Measurements from ENCODE around the gene ACAD8. TPM values are rescaled to one million over a fixed set of nuclear protein-coding genes. Genes with fewer than 3 reads are reported as not detected.

Gene ACAD8
- total RNA-seq, 4 donors from 2014 or later: 18.3 to 25.0 (median 21.1) TPM

DNA sequence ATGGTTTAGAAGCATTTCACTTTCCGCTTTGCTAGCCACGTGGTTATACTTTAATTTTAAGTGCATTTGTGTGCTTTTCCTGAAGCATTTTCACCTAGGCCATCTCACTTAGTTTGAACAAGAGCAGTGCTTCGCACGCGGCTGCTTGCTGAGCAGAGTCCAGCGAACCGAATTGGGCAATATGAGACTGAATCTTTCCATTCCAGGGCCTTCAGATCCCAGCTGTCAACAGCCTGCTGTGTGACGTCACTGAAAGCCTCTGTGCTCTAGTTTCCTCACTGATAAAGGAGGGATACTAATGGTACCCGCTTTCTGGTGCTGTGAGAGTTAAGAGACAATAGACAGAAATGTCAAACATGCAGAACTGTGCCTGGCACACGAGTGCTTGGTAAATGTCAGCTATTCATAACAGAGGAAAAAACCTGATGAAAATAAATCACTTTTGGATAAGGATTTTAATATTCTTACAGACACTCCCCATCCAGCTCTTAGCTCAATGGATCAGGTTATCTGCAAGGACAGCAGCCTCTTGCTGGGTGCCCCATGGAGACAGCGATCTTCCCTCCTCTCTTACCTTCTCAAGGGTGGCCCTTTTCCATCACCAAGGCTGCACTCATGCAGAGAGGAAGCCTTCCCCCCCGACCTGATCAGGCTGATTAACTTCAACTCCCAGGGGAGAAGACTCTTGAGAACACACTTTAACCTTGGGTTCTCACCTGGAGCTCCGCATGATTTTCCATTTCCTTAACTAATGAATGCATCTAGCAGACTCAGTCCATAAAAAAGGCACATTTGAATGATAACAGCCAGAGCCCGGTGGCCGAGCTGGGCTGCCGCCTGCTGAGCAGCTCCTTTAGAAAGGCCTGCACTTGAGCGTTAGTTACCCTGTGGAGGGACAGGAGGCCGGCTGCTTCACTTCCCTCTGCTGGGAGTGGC is 19.3 kb downstream of the ACAD8 start:
- Histone ChIP-seq H3K4me1 (peaks cover 16 to 23% (median 23%) of the 10 kb centered on the region in 4 donors), H3K4me3 (no peak overlapping the region), H3K36me3 (no peaks in the 10 kb centered on the region), H3K9me3 (no peaks in the 10 kb centered on the region), H3K27me3 (peaks cover 15 to 84% (median 43%) of the 10 kb centered on the region in 4 donors), H3K27ac (replicated peaks in 1 of 4) (no peak overlapping the region)
- DNase-seq (ENCODE audit: extremely low spot score): no peak
- 41% methylated on average over 18 of the region's 18 CpGs for WGBS
- TF ChIP-seq, protein P1, sequence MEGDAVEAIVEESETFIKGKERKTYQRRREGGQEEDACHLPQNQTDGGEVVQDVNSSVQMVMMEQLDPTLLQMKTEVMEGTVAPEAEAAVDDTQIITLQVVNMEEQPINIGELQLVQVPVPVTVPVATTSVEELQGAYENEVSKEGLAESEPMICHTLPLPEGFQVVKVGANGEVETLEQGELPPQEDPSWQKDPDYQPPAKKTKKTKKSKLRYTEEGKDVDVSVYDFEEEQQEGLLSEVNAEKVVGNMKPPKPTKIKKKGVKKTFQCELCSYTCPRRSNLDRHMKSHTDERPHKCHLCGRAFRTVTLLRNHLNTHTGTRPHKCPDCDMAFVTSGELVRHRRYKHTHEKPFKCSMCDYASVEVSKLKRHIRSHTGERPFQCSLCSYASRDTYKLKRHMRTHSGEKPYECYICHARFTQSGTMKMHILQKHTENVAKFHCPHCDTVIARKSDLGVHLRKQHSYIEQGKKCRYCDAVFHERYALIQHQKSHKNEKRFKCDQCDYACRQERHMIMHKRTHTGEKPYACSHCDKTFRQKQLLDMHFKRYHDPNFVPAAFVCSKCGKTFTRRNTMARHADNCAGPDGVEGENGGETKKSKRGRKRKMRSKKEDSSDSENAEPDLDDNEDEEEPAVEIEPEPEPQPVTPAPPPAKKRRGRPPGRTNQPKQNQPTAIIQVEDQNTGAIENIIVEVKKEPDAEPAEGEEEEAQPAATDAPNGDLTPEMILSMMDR (IDR thresholded peaks at IDR 0.05): no peak
- TF ChIP-seq POLR2AphosphoS5 (IDR thresholded peaks at IDR 0.05) (no peak), POLR2A (IDR thresholded peaks at IDR 0.05; ENCODE audit: low read depth) (no peak), EP300 (IDR thresholded peaks at IDR 0.05) (no peak)
- intact Hi-C loops (cut with DNase I): no loop called here

DNA sequence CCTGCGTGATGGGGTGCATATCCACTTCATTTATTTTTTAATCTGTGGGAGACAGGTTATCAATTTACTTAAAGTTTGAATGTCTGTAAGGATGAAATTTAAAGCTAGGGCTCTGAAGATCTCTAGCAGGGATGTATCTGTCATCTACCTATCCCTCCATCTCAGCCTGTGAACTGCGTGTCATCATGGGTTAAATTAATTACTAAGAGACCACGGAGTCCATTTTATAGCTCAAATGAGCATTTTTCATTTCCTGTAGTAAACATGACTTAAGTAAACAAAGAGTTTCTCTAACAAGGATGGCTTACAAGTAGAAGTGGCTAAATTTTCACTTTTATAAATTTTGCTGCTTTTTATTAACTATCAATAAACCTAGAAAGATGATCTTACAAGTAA is 19.9 kb downstream of the ACAD8 start:
- no peak for DNase-seq (ENCODE audit: extremely low spot score)
- Histone ChIP-seq H3K27me3 (peaks cover 15 to 90% (median 48%) of the 10 kb centered on the region in 4 donors), H3K4me1 (peaks cover 16 to 24% (median 23%) of the 10 kb centered on the region in 4 donors), H3K9me3 (peaks cover 0 to 2% (median 0%) of the 10 kb centered on the region in 4 donors), H3K4me3 (no peak overlapping the region), H3K36me3 (no peaks in the 10 kb centered on the region), H3K27ac (replicated peaks in 1 of 4) (no peak overlapping the region)
- intact Hi-C loops (cut with DNase I): no loop called here
- TF ChIP-seq POLR2A (IDR thresholded peaks at IDR 0.05; ENCODE audit: low read depth) (no peak), EP300 (IDR thresholded peaks at IDR 0.05) (no peak), POLR2AphosphoS5 (IDR thresholded peaks at IDR 0.05) (no peak)
- TF ChIP-seq, protein P1 (IDR thresholded peaks at IDR 0.05): no peak
- 53% methylated on average over 3 of the region's 3 CpGs for WGBS

DNA sequence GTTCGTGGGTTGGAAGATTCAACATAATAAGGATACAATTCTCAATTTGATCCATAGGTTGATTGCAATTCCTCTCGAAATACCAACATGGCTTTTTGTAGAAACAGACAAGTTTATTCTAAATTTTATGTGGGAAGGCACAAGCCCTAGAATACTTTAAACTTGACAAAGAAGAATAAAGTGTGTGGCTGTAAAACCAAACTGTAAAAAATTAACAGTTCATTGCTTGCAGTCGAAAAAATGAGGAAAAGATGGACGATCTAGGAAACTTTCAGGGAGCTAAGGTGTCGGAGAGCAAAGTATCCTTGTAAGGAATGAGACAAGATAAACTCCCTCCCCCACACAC is 21.8 kb downstream of the ACAD8 start:
- Histone ChIP-seq H3K9me3 (peaks cover 0 to 7% (median 0%) of the 10 kb centered on the region in 4 donors), H3K27me3 (peaks cover 15 to 99% (median 49%) of the 10 kb centered on the region in 4 donors), H3K27ac (replicated peaks in 1 of 4) (no peak overlapping the region), H3K36me3 (no peaks in the 10 kb centered on the region), H3K4me3 (peak overlapping the region in 1 of 4 donors; percentile 46), H3K4me1 (peaks cover 16 to 24% (median 23%) of the 10 kb centered on the region in 4 donors)
- no peak for TF ChIP-seq EP300 (IDR thresholded peaks at IDR 0.05)
- no peak for TF ChIP-seq POLR2AphosphoS5 (IDR thresholded peaks at IDR 0.05)
- no peak for TF ChIP-seq POLR2A (IDR thresholded peaks at IDR 0.05; ENCODE audit: low read depth)
- TF ChIP-seq, protein P1 (IDR thresholded peaks at IDR 0.05): no peak
- intact Hi-C loops (cut with DNase I): no loop called here
- 17% methylated on average over 5 of the region's 5 CpGs for WGBS
- no peak for DNase-seq (ENCODE audit: extremely low spot score)

DNA sequence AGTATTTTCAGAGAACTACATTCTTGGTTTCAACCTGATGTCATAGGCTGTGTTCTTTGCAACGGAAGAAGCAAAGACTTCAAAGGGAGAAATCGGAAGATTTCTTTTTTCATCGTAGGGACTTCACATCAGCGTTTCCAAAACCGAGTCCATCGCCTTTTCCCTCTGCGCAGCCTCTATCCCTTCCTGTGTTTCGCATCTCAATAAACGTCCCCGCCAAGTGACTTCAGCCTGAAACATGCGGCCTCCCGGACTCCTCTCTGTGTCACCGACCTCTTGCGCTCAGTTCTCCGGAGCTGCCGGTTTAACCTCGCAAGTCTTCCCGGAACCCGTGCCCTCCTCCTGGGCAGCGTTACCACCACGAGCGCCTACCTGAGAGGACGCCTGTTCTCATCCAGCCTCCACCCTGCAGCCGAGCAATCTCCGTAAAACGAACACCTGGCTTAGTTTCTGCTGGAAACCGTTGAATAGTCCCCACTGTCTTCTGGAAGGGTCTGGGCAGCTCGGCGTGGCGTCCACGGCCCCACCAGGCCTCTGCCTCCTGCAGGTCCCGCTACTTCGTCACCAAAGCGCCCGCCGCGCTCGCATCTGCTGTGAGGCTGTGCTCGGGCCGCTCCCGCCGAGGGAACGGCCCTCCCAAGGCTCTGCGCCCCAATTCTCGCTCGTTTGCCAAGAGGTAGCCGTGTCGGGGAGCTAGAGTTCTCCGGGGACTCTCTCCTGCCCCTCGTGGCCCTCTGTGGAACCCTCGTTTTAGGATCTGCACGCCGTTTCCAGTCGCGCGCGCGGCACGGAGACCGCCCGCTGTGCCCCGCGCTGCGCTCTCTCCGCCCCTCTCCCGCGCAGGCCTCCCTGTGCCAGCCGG is 22.4 kb downstream of the ACAD8 start, which contains the start of gene GLB1L3:
Gene GLB1L3 (plus strand): TSS at position 846 of the 862 bp plus-strand sequence. CDS start 362 bp downstream, outside the sequence.
- intact Hi-C loops (cut with DNase I): no loop called here
- H3K4me1 ChIP-seq: peaks cover 16 to 24% (median 23%) of the 10 kb centered on the region in 4 donors
- TF ChIP-seq, protein P1 (IDR thresholded peaks at IDR 0.05): peak in 1 of 3 experiments; percentile 29
- TF ChIP-seq POLR2A (IDR thresholded peaks at IDR 0.05; ENCODE audit: low read depth): no peak
- TF ChIP-seq EP300 (IDR thresholded peaks at IDR 0.05): no peak
- TF ChIP-seq POLR2AphosphoS5 (IDR thresholded peaks at IDR 0.05): no peak
- no peak for DNase-seq (ENCODE audit: extremely low spot score)
- WGBS: 2% methylated on average over 49 of the region's 68 CpGs
- peaks cover 15 to 97% (median 47%) of the 10 kb centered on the region in 4 donors for H3K27me3 ChIP-seq
- peaks cover 0 to 7% (median 0%) of the 10 kb centered on the region in 4 donors for H3K9me3 ChIP-seq
- H3K27ac ChIP-seq (replicated peaks in 1 of 4): no peak within 1 kb of the TSS
- H3K36me3 ChIP-seq: no peaks in the 10 kb centered on the region
- H3K4me3 ChIP-seq: peak within 1 kb of the TSS; percentile 36 to 50 (median 45)
